Activated CD8-positive, alpha-beta memory T cell treated with anti-CD3 and anti-CD28 coated beads, Interleukin-2, amount 10 ng/mL, durations not matched to agents 7 days and 5 days (primary cell): ENCODE measurements around the gene RHOH. TPM values are rescaled to one million over a fixed set of nuclear protein-coding genes. Genes with fewer than 3 reads are reported as not detected.
"Not testable (repeated sequence)": the region's sequence is repeated elsewhere in the genome, so short reads cannot be mapped to it uniquely, and the experiment has no call there.

Experiments used
- ATAC-seq: fragments of 150-1000 bp; cut with Tn5 transposase; one replicate; pipeline ENCODE4 v1.10.0; 2021; ENCODE audit warnings: moderate library complexity
- CTCF ChIA-PET: fragments of 350-600 bp; sonication (Branson Sonifier 250); formaldehyde crosslinking; loops from one replicate; lab custom pipeline; 2021; ENCODE audit warnings: antibody characterized with exemption; lab: Charles Lee
- DNase-seq: peaks from one replicate; pipeline ENCODE4 v3.0.0-alpha.2; 2020
- H3K27ac Mint-ChIP-seq: one replicate; pipeline ENCODE4 v1.8.0; 2021; ENCODE audit warnings: mild to moderate bottlenecking, mixed read lengths
- H3K27me3 Mint-ChIP-seq: one replicate; pipeline ENCODE4 v1.8.0; 2021; ENCODE audit warnings: mixed read lengths
- H3K36me3 Mint-ChIP-seq: one replicate; pipeline ENCODE4 v1.8.0; 2021; ENCODE audit warnings: mild to moderate bottlenecking, mixed read lengths
- H3K4me1 Mint-ChIP-seq: one replicate; pipeline ENCODE4 v1.8.0; 2021; ENCODE audit warnings: mixed read lengths
- H3K4me3 Mint-ChIP-seq: one replicate; pipeline ENCODE4 v1.8.0; 2021; ENCODE audit warnings: mild to moderate bottlenecking, moderate library complexity, mixed read lengths
- H3K9me3 Mint-ChIP-seq: one replicate; pipeline ENCODE4 v1.8.0; 2022; ENCODE audit warnings: low read depth, mixed read lengths
- total RNA-seq, 2 experiments: library from RNA; stranded (reverse); gene quantifications; one replicate each; pipeline ENCODE4 v1.2.3, GENCODE V29; 2021

The RHOH gene, protein sequence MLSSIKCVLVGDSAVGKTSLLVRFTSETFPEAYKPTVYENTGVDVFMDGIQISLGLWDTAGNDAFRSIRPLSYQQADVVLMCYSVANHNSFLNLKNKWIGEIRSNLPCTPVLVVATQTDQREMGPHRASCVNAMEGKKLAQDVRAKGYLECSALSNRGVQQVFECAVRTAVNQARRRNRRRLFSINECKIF
- 100 to 1,000 TPM; 136 to 145 TPM for total RNA-seq

DNA sequence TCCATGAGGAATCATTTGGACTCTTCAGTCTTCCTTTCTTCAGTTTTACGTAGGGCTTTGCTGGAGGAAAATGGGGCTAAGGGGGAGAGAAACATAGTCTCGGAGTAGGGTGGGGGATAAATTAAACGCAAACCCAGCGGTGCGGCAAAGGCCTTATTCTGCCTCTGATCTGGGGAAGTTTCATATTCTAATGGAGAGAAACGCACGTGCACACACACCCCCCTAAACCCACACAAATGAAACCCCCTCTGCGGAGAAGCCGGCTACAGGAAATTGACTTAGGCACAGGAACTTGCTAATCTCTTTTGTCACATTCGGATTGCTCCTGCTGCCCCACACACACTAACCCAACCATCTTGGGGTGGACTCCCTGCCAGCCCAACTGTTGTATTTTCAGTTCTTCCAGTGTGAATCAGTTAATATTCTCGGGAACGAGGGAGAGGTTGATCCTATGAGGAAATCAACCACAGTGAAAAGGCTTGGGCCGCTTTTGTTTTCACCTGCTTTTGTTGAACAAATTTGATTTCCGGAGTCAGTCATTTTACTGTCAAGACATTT lies at the start of gene RHOH:
Gene RHOH, plus strand, starts transcription at position 308 of the 558 bp plus-strand sequence. CDS start 46,356 bp downstream, outside the sequence.
- Mint-ChIP-seq H3K4me1 (peaks cover 53% of the 10 kb centered on the region), H3K27me3 (no peaks in the 10 kb centered on the region), H3K9me3 (no peaks in the 10 kb centered on the region), H3K27ac (peak within 1 kb of the TSS; percentile 99), H3K36me3 (peaks cover 51% of the 10 kb centered on the region), H3K4me3 (peak within 1 kb of the TSS; percentile 98)
- DNase-seq = peak; percentile 91
- CTCF ChIA-PET = interaction anchor here (1.0 to 4.2 kb wide), 11 partner anchors 8 to 140 kb away, joined by 3 to 32 read pairs (median 5); partner anchors contain the start of gene N4BP2
- ATAC-seq = peak; percentile 17

DNA sequence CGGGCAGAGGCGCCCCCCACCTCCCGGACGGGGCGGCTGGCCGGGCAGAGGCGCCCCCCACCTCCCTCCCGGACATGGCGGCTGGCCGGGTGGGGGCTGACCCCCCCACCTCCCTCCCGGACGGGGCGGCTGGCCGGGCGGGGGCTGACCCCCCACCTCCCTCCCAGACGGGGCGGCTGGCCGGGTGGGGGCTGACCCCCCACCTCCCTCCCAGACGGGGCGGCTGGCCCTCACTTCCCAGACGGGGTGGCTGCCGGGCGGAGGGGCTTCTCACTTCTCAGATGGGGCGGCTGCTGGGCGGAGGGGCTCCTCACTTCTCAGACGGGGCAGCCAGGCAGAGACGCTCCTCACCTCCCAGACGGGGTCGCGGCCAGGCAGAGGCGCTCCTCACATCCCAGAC lies 49.3 kb upstream of the RHOH start:
- CTCF ChIA-PET, H3K27ac Mint-ChIP-seq, DNase-seq, ATAC-seq, H3K27me3 Mint-ChIP-seq, H3K9me3 Mint-ChIP-seq, H3K4me3 Mint-ChIP-seq: not testable (repeated sequence)
- H3K4me1 Mint-ChIP-seq = peaks cover 23% of the 10 kb centered on the region
- H3K36me3 Mint-ChIP-seq = peaks cover 58% of the 10 kb centered on the region

DNA sequence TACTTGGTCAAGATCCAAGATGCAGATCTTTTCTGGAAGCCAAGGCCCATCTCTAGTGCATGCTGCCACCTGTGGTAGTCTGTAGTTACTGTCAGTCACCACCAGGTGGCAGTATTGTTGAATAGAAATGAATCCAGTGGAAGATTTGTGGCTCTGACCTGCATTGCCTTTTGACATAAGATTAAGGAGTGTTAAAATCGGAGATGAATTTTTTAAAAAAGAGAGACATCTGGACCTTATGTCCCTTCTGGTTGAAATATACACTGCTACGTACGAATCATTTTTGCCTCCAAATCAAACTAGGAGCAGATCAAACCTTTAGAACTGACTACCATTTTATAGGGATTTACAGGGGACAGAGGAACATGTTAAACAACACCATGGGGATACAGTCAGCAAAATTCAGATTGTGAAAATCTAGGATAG lies 46.9 kb upstream of the RHOH start:
- Mint-ChIP-seq H3K4me1 (peaks cover 17% of the 10 kb centered on the region), H3K9me3 (peaks cover 8% of the 10 kb centered on the region), H3K27ac (peak overlapping the region; percentile 42), H3K36me3 (peaks cover 52% of the 10 kb centered on the region), H3K27me3 (no peaks in the 10 kb centered on the region), H3K4me3 (no peak overlapping the region)
- ATAC-seq (peak; percentile 88), DNase-seq (peak; percentile 82)
- CTCF ChIA-PET = interaction anchor here (0.7 to 1.6 kb wide), 14 partner anchors 12 to 176 kb away, joined by 3 to 11 read pairs (median 4); partner anchors contain the start of gene N4BP2

DNA sequence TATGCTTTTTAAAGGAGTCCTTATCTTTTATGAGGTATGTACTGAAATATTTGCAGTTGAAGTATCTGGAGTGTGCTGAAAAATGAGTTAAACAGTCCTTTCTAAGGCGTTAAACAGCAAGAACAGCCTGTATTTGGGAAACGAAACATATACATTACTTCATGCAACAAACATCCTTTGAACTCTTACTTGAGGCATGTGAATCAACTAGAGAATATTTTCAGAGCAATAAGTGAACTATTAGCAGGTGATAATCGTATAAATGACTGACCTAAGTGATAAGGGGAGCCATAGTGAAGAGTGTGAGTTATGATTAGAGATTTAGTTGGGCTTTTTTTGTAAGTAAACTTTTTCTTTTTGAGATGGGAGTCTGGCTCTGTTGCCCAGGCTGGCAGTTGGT lies 45.9 kb upstream of the RHOH start:
- CTCF ChIA-PET = interaction anchor here (1.0 to 2.6 kb wide), 9 partner anchors 21 to 175 kb away, joined by 3 to 11 read pairs (median 6); no protein-coding TSS in a partner anchor
- Mint-ChIP-seq H3K36me3 (peaks cover 46% of the 10 kb centered on the region), H3K27me3 (no peaks in the 10 kb centered on the region), H3K4me3 (no peak overlapping the region), H3K4me1 (peaks cover 17% of the 10 kb centered on the region), H3K27ac (no peak overlapping the region), H3K9me3 (peaks cover 8% of the 10 kb centered on the region)
- DNase-seq = no peak
- ATAC-seq = no peak

DNA sequence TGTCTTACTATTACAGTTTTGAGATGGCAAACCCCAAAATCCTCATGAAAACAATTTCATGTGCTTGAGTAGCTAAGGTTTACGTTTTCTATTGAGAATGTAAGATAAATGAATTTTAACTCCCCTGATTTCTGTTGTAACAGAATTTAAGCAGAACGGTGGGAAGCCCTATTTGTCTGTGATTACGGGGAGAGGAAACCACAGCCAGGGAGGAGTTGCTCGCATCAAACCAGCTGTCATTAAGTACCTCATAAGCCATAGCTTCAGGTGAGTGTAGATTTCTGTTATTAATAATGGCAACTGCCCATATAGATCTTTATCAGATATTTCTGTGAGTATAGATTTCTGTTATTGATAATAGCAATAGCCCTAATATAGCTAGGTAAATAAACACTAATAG lies 44.2 kb upstream of the RHOH start:
- CTCF ChIA-PET = interaction anchor here (0.6 to 2.6 kb wide), 9 partner anchors 10 to 173 kb away, joined by 3 to 13 read pairs (median 4); no protein-coding TSS in a partner anchor
- H3K4me3 Mint-ChIP-seq = no peak overlapping the region
- peaks cover 8% of the 10 kb centered on the region for H3K9me3 Mint-ChIP-seq
- peaks cover 17% of the 10 kb centered on the region for H3K4me1 Mint-ChIP-seq
- H3K27ac Mint-ChIP-seq = no peak overlapping the region
- peaks cover 38% of the 10 kb centered on the region for H3K36me3 Mint-ChIP-seq
- no peaks in the 10 kb centered on the region for H3K27me3 Mint-ChIP-seq
- ATAC-seq (no peak), DNase-seq (no peak)

DNA sequence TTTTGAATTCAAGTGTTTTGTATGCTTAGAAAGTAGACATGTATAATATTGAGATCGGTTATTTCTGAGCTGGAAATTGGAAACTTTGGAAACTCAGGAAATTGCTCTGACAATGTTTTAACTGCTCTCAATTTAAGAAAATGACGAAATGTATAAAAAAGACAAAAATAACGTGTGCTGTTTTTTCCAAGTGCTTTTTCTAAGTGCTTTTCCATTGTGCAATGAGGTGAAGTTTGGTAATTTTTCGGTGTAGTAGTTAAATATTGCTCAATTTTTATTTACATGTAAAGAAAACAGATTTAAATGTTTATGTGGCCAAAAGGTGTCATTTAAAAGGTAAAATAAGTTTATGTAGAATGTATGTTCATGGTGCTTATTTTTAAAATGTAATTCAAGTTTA lies 39.4 kb upstream of the RHOH start:
- peaks cover 31% of the 10 kb centered on the region for H3K36me3 Mint-ChIP-seq
- ATAC-seq (no peak), DNase-seq (no peak)
- H3K4me3 Mint-ChIP-seq = no peak overlapping the region
- H3K27ac Mint-ChIP-seq = no peak overlapping the region
- CTCF ChIA-PET = interaction anchor here (1.0 kb wide), 1 partner anchor 168 kb away, joined by 5 read pairs; no protein-coding TSS in a partner anchor
- peaks cover 5% of the 10 kb centered on the region for H3K4me1 Mint-ChIP-seq
- H3K27me3 Mint-ChIP-seq = no peaks in the 10 kb centered on the region
- H3K9me3 Mint-ChIP-seq = no peaks in the 10 kb centered on the region

DNA sequence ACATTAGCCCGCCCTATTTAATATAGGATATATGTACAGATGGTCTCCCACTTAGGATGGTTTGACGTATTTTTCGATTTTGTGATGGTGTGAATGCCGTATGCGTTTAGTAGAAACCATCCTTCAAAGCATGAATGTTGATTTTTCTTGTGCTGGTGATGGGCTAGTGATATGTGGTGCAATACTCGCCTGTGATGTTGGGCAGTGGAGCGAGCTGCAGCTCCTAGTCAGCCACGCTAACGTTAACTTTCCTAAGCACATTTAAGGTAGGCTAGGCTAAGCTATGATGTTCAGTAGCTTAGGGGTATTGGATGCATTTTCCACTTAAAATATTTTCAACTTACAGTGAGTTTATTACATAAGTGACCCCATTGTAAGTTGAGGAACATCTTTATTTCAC lies 36.6 kb upstream of the RHOH start:
- Mint-ChIP-seq H3K27me3 (no peaks in the 10 kb centered on the region), H3K36me3 (peaks cover 36% of the 10 kb centered on the region), H3K4me1 (no peaks in the 10 kb centered on the region), H3K27ac (no peak overlapping the region), H3K4me3 (no peak overlapping the region), H3K9me3 (no peaks in the 10 kb centered on the region)
- CTCF ChIA-PET = interaction anchor here (0.6 kb wide), 1 partner anchor 353 kb away, joined by 4 read pairs; no protein-coding TSS in a partner anchor
- DNase-seq (no peak), ATAC-seq (no peak)

DNA sequence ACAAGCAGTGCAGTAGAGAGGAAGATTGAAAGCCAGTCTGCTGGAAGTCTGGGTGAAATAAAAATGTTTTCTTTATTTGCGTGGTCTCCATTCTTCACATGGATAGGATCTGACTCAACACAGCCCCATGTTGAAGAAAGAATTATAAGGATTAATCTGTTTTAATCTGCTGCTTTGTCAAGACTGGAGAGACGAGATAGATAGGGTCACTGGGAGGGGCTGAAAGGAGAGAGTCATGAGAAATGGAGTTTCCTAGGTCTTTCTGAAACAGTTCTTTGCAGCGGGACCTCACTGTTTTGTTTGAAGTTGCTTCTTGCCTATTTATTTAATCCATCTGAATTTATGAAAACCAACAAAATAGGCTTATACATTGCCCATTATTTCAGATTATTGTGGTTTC lies 32.4 kb upstream of the RHOH start:
- DNase-seq (no peak), ATAC-seq (no peak)
- CTCF ChIA-PET = no interaction called here
- Mint-ChIP-seq H3K4me3 (no peak overlapping the region), H3K36me3 (peaks cover 50% of the 10 kb centered on the region), H3K27me3 (no peaks in the 10 kb centered on the region), H3K4me1 (peaks cover 2% of the 10 kb centered on the region), H3K27ac (no peak overlapping the region), H3K9me3 (peaks cover 9% of the 10 kb centered on the region)

DNA sequence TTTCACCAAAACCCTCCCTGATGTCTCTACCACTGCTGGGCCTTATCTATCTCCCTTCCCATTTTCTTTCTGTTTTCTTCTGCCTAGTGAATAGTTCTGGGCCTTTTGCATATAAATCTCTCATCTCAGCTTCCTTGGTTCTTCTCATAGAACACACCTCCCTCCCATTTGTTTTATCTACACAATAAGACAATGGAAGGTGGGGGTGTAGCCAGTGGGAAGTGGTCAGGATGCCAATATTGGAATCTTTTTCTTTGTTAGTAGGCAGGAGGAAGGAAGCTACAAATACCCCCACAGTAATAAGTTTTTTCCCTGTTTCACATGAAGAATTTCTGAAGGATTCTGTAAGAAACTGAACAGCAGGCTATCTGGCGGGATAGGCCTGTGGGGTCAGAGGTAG lies 30.9 kb upstream of the RHOH start:
- CTCF ChIA-PET = interaction anchor here (1.0 to 1.2 kb wide), 2 partner anchors 14 to 18 kb away, joined by 3 to 4 read pairs; no protein-coding TSS in a partner anchor
- Mint-ChIP-seq H3K4me3 (no peak overlapping the region), H3K36me3 (peaks cover 41% of the 10 kb centered on the region), H3K4me1 (peaks cover 2% of the 10 kb centered on the region), H3K27me3 (no peaks in the 10 kb centered on the region), H3K27ac (no peak overlapping the region), H3K9me3 (peaks cover 9% of the 10 kb centered on the region)
- ATAC-seq (no peak), DNase-seq (no peak)

DNA sequence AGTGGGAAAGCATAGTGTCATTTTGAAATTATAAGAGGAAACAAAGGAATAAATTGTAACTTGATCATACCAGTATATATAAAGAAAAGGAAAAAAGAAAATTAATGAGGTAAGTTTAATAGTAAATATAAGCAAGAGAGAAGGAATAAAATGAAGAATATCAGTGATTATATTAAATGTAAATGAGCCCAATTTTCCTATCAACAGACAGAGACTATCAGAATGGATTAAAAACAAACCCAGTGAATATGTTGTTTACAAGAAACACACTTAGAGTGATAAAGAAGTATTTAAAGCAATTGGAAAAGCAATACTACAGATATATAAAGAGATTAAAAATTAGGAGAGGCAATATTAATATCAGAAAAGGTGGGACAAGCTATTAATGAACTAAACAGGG lies 28.8 kb upstream of the RHOH start:
- ATAC-seq = no peak
- Mint-ChIP-seq H3K4me3 (no peak overlapping the region), H3K27ac (no peak overlapping the region), H3K27me3 (no peaks in the 10 kb centered on the region), H3K9me3 (peaks cover 9% of the 10 kb centered on the region), H3K36me3 (peaks cover 28% of the 10 kb centered on the region), H3K4me1 (peaks cover 8% of the 10 kb centered on the region)
- DNase-seq = no peak
- CTCF ChIA-PET = no interaction called here

DNA sequence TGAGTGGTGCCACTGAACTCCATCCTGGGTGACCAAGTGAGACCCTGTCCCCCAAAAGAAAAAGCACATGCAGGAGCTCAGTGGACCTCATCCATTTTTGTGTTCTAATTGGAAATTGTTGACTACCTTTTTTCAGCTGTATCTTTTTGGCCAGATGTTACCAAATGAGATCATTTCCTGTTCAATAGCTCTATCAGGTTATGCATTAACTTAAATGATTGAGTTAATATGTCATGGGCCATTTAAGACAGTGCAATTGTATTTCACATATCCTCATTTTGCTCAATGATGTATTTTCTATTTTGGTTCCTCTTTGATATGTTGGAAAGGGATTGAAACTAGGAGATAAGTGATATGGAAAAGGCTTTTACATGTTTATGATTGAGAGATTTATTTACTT lies 26.2 kb upstream of the RHOH start:
- Mint-ChIP-seq H3K4me1 (peaks cover 19% of the 10 kb centered on the region), H3K27ac (no peak overlapping the region), H3K27me3 (no peaks in the 10 kb centered on the region), H3K4me3 (no peak overlapping the region), H3K36me3 (peaks cover 18% of the 10 kb centered on the region), H3K9me3 (peaks cover 9% of the 10 kb centered on the region)
- DNase-seq (no peak), ATAC-seq (no peak)
- CTCF ChIA-PET = interaction anchor here (1.3 to 2.4 kb wide), 2 partner anchors 13 to 21 kb away, joined by 3 to 8 read pairs; no protein-coding TSS in a partner anchor

DNA sequence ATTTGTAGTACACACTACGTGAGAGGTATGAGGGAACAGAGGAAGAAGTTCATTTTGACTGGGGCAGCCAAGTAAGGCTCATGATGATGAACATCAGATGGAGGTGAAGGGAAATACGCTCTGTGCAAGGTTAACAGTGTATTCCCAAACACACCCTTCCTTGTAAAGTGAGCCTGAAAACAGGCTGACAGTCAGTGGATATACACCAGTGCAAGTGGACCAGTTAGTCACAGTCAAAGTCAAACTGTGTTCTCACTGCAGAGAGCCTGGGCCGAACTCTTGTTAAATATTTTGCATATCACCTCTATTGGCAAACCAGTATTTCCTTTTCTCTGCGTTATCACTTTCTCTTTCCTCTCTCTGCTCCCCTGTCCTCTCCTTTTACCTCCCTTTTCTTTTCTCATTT lies 23.4 kb upstream of the RHOH start:
- no peak for DNase-seq

DNA sequence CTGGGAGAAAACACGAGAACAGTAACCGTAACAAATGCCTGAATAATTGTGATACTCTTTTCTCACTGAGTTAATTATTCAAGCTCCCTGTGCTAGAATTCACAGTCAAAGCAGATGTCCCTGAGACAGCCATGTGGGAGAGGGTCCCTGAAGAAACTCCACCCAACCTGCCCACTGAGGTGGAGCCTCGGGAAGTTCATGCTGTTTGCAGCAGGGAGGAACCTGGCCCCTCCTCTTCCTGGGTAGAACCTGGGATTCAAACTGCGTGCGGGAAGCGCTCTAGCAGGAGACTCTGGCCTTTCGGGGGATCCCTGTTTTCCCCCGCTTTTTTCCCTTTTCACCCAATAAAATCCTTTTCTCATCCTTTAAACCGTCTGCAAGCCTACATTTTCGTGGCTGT lies 20.2 kb upstream of the RHOH start:
- no peak overlapping the region for H3K27ac Mint-ChIP-seq
- H3K36me3 Mint-ChIP-seq = peaks cover 2% of the 10 kb centered on the region
- H3K4me3 Mint-ChIP-seq = no peak overlapping the region
- peaks cover 4% of the 10 kb centered on the region for H3K27me3 Mint-ChIP-seq
- DNase-seq (no peak), ATAC-seq (no peak)
- CTCF ChIA-PET = no interaction called here
- H3K9me3 Mint-ChIP-seq = no peaks in the 10 kb centered on the region
- H3K4me1 Mint-ChIP-seq = peaks cover 24% of the 10 kb centered on the region

More for the DNA sequence above, 23.4 kb upstream of the RHOH start:
- Mint-ChIP-seq H3K27me3 (no peaks in the 10 kb centered on the region), H3K4me3 (no peak overlapping the region), H3K9me3 (no peaks in the 10 kb centered on the region), H3K4me1 (peaks cover 16% of the 10 kb centered on the region), H3K36me3 (peaks cover 3% of the 10 kb centered on the region), H3K27ac (peak overlapping the region; percentile 54)
- peak; percentile 68 for ATAC-seq
- CTCF ChIA-PET = no interaction called here

DNA sequence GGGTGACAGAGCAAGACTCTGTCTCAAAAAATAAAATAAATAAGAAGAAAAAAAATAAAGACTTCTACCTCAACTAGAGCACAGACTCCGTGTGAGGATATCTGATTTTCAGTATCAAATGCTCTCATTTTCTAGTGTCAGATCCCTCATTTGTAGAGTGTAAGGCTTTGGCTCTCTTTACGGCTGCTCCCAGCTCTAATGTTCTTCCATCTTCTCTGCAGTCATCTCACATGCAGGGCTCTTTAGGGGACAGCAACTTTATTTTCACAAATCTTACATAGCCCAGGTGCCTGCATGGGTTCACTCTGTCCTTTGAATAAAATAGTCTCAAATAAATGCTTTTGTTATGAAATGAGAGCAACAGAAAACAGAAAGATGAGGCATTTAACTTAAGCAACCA lies 19.2 kb upstream of the RHOH start:
- Mint-ChIP-seq H3K4me3 (no peak overlapping the region), H3K4me1 (peaks cover 25% of the 10 kb centered on the region), H3K9me3 (no peaks in the 10 kb centered on the region), H3K27ac (no peak overlapping the region), H3K27me3 (peaks cover 4% of the 10 kb centered on the region), H3K36me3 (no peaks in the 10 kb centered on the region)
- CTCF ChIA-PET = no interaction called here
- DNase-seq (no peak), ATAC-seq (no peak)
